Nucleus accumbens (tissue), 56 donors: Measurements from ENCODE around the gene YWHAB.
"Not testable (repeated sequence)": the region's sequence is repeated elsewhere in the genome, so short reads cannot be mapped to it uniquely, and the experiment has no call there.

Experiments used
- DNase-seq, 56 donors: peaks; one replicate each; lab custom pipeline; 2025; lab: John Stamatoyannopoulos, UW

YWHAB gene

DNA sequence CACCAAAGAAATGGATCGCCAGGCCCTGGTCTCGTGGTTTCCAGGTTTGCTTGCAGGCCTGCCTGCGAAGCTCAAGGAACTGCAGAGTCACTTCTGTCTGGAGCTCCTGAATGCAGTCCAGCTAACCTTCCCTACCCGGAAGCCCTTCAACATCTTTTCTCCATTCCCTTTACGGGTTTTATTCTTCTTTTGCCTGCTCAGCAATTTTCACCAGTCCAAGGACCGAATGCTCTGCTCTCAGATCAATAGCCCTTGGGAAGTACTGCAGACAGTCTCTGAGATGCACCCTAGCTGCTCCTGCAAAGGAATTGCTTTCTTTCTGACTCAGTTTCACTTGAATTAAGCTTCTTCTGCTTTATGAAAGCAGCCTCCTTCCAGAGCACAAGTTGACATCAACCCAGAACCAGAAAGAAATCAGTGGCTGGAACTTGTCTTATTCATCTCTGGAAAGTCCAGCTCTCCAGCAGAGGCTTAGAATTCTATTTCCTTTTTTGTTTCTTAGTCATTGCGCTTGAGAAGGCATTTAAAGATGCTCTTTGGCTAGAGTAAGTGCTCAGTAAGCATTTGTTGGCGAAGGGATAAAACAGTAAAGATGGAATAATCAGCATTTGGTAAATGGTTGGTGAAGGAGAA, 18.7 kb upstream of the YWHAB start:
- DNase-seq, result no peak

- no peak for DNase-seq
Observed at GRCh38 chr20:44869471-44869870, 16.0 kb upstream of the YWHAB start.

- not testable (repeated sequence) for DNase-seq
Observed at GRCh38 chr20:44882360-44882759, 3.1 kb upstream of the YWHAB start.

- no peak for DNase-seq
Observed at GRCh38 chr20:44883214-44883902, 2.1 kb upstream of the YWHAB start.

- DNase-seq, result peak in 13 of 56 donors; percentile 33 to 79 (median 67)
Observed at GRCh38 chr20:44884907-44885391, 556 bp upstream of the YWHAB start.

DNA sequence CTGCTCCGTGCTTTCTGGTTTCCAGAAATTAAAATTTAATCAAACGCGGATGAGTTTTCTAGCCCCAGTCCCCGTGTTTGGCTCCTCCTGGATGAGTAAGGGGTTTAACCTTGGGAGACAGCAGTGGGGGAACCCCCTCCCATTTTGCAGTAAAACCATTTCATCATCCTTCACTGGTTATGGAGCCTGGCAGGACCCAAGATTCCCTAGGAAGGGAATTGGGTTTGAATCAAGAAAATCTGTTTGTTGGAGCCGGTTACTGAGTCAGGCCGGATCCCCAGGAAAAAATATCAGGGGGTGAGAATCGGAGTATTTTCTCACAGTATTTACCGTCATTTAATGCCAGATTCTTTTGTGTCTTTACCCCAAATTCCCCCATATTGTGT, 754 bp downstream of the YWHAB start:
- DNase-seq, result peak in 3 of 56 donors; percentile 12 to 53 (median 16)

GRCh38 chr20:44886828-44887227, 1.3 kb downstream of the YWHAB start:
- no peak for DNase-seq

DNA sequence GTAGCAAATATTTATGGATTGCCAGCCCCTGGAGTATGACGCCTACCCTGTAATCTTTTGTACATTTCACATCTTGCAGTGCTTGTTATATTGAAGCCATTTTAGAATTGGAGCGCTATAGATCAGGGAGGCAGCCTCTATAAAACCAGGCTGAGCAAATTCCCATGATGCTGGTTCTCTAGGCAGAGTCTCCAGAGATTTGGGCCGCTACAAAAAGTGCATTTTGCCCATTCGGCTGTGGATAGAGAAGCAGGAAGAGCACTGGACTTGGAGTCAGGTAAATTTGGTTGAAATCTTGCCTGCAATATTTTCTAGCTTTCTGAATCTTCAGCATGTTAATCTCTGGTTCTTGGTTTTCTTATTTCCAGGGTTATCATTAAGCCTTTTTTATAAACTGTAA, 2.0 kb downstream of the YWHAB start:
- DNase-seq, result no peak

GRCh38 chr20:44888226-44889103, 3.0 kb downstream of the YWHAB start:
- DNase-seq, result no peak

DNA sequence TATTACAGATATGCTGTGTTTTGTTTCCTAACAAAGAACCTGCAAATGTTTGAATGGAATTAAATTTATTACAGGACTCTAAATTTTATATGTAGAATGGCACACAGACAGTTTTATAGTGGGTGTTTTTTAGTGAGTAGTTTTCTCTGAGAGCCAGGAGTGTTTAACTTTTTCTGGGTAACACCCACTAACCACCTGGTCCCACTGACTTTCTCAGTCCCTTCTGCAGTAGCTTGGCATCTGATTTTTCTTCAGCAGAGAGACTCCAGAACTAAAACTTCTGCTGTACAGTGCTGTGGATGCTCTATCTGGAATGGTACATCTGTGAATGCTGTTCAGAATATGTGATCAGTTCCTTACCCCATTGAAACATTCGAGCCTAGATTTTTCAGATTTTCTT, 6.3 kb downstream of the YWHAB start:
- DNase-seq, result no peak

DNA sequence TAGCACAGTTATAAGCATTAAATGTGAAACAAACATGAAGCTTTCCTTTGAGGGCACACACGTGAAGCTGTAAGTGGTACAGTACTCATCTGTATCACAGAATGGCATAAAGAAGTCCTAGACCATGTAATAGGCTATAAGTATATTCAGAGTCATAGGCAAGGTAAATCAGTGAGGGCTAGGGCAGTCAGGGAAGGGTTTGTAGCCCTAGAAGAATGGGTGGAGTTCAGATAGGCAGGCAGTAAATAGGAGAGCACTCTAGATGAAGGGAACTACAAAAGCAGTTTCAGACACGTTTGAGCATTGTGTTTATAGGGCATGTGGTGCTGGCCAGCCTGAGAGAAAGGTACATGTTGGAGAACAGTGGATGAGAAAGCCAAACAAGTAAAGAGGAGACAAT, 9.5 kb downstream of the YWHAB start:
- DNase-seq, result no peak

- DNase-seq, result no peak
Observed at GRCh38 chr20:44896583-44896982, 11.1 kb downstream of the YWHAB start.

DNA sequence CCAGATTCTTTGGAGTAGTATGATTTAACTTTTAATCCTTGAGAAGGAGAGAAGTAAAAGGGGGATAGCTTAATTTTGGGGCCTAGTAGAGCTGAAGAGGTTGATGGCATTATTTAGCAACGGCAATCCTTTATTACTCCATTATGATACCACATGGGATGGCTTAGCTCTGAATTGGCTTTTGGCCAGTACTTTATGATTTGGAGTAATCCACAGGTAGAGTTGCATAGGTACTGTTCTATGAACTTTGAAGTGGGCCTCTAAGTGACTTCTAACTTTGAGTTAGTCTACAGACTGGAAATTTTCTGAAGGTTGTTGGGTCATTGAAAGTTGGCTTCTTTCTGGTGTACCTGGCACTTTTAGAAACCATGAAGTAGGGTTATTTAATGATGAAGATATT, 11.6 kb downstream of the YWHAB start:
- DNase-seq, result no peak

DNA sequence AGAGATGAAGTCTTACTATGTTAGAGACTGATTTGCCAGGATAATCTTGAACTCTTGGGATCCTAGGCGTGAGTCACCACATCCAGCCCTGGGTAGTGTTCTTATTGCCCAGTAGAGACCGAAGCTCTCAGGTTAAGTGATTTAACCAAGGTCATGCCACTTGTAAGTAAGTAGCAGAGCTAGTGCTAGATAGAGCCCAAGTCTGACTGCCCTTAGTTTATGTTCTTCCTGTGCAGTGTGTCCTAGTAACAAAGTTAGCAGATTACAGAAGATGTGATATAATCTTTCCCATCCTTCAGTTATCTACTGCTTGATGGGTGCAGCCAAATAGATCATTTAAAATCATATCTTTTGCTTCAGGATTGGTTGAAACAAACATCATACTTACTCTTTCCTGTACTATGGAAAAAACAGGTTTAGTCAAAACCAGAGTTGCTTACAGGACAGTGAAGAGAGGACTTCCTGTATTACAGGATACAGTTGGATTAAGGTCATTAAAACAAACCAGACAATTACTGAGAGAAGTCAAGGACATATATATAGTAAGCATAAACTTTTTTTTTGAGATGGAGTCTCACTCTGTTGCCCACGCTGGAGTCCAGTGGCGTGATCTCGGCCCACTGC, 14.8 kb downstream of the YWHAB start:
- no peak for DNase-seq

DNA sequence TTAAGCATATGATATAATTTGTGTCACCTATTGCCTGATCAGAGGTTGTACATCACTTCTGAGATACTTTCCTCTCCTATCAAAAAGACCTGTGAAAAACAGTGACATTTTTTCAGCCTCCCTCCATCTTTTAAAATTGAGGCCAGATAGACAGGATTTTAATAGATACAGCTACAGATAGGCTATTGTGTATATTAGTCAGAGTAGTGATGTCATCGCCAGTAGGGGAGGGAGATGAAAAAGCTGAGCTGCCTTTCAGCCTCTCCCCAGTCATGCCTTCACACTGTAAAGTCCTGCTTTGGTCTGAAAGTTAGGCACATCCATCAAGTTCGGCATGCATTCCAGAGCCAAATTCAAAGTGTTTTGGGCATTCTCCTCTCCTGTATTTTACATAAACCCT, 16.5 kb downstream of the YWHAB start:
- DNase-seq, result peak in 25 of 56 donors; percentile 2 to 48 (median 21)

DNA sequence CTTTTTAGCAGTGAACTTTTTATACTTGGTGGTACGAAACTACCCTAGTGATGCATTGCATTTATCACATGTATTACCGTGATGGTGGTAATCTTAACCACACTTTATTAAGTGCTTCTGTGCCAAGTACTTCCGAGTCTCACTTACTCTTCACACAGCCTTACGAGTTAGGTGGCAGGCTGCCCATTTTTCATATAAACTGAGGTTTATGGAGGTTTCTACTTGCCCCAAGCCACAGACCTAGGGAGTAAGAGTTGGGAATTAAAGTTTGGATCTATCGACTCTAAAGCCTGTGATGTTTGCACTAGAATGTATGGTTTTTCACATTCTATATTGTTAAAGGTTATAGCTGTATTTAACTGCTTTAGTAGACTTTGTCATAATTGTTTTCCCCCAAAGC, 18.9 kb downstream of the YWHAB start:
- DNase-seq, result no peak

DNA sequence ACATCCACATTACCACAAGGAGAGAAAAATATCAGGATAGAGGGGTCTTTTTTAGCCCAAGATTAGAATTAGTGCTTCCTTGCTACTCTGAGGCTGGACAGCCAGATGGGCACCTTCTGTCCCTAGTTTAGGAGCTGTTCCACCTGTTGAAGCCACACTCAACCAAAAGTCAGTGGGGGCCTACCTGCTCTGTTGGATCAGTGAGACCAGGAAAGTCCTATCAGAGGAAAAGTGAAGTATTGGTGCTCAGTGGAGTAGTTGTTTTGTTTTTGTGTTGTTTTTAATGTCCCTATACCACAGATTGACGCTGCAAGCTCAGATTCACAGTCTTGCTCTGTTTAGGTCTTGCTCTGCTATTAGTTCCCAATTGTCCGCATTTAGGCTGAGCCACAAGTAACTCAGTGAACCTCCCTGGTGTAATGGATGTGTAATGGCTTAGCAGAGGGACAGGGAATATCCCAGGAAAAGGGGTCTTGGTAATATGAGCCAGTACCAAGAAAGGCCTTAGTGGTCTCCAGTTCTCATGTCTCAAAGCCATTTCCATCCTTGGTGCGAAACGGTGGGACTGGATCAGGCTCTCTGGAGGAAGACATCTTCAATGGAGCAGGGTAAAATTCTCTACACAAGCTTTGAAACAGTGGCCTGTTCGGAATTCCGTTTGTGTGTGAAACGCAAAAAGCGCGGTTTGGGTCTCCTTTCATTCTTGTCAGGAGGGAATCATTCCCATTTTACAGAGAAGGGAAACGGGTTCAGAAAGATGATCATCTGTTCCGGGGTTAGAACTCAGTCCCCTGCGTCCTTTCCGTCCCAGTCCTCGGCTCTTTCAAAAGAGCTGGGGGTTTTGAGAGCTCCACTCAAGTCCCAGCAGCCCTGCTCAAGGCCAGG, 23.7 kb downstream of the YWHAB start:
- DNase-seq, result no peak

DNA sequence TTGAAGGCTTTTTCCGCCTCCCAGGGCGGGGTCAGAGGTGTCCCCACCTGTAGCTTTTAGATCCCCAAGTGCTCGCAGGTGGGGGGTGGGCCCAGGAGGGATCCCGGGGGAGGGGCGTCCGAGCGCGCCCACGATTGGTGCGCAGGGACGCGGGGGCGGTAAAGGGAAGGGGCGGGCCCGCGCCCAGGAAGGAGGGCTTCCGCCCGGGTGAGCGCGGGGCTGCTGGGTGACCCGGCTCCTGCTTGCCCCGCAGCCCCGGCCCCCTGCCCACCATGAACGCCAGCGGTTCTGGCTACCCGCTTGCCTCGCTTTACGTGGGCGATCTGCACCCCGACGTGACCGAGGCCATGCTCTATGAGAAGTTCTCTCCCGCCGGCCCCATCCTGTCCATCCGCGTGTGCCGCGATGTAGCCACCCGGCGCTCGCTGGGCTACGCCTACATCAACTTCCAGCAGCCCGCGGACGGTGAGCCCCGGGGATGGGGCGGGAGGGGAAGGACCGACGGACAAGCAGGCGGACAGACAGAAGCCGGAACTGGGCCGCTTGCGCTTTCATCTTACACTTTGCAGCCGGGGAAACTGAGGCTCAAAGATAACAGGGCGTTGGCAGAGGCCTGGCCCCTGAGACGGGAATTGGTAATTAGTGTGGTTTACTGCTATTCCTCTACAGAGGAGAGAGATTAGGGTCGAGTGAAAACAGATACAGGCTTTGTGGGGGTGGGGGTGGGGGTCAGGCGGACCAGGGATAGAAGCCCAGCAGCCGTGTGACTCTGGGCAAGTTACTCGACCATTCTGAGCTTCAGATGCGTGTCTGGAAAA, 24.6 kb downstream of the YWHAB start, which contains the start of gene PABPC1L:
Gene PABPC1L, plus strand, starts transcription at position 189 of the 818 bp plus-strand sequence. Its CDS starts 84 bp downstream, at position 273.
- DNase-seq, result peak in 38 of 56 donors; percentile 5 to 75 (median 28)
